Stimulated activated CD4-positive, alpha-beta T cell treated with anti-CD3 and anti-CD28 coated beads, TNF-alpha, amount 100 ng/mL, for 48 hours (primary cell): ENCODE measurements around the gene TRIM36.

Source experiments
- DNase-seq, 3 donors: peaks; one replicate each; pipeline ENCODE4 v3.0.0-alpha.2; 2020; ENCODE audit warnings: low read depth in 3 of 3

Gene TRIM36

GRCh38 chr5:115169487-115170133 lies at the start of gene TRIM36:
TSS of gene TRIM36 (minus strand) at chr5:115169908. CDS start at chr5:115169634, 274 bp downstream.
- DNase-seq: peak; percentile 81 to 92 (median 85)

- DNase-seq: no peak
Observed at GRCh38 chr5:115214541-115214940, 44.8 kb upstream of the TRIM36 start.

- DNase-seq: peak; percentile 16 to 38 (median 20)
Observed at GRCh38 chr5:115209279-115209678, 39.6 kb upstream of the TRIM36 start.

GRCh38 chr5:115202952-115203351 lies 33.2 kb upstream of the TRIM36 start:
- no peak for DNase-seq

- no peak for DNase-seq
Observed at GRCh38 chr5:115196161-115196560, 26.5 kb upstream of the TRIM36 start.

GRCh38 chr5:115194676-115195075 lies 25.0 kb upstream of the TRIM36 start:
- no peak for DNase-seq

- no peak for DNase-seq
Observed at GRCh38 chr5:115193295-115193694, 23.6 kb upstream of the TRIM36 start.

- DNase-seq: no peak
Observed at GRCh38 chr5:115192098-115192497, 22.4 kb upstream of the TRIM36 start.

GRCh38 chr5:115191474-115192031 lies 21.8 kb upstream of the TRIM36 start:
- DNase-seq: no peak

GRCh38 chr5:115190388-115190787 lies 20.7 kb upstream of the TRIM36 start:
- DNase-seq: no peak

GRCh38 chr5:115189866-115190265 lies 20.2 kb upstream of the TRIM36 start:
- no peak for DNase-seq

GRCh38 chr5:115186794-115187193 lies 17.1 kb upstream of the TRIM36 start:
- DNase-seq: no peak

GRCh38 chr5:115184770-115185169 lies 15.1 kb upstream of the TRIM36 start:
- DNase-seq: no peak

- DNase-seq: no peak
Observed at GRCh38 chr5:115181757-115182156, 12.0 kb upstream of the TRIM36 start.

GRCh38 chr5:115180165-115180709 lies 10.5 kb upstream of the TRIM36 start:
- peak in 1 of 3 donors; percentile 5 for DNase-seq

GRCh38 chr5:115179394-115180164 lies 9.9 kb upstream of the TRIM36 start:
- DNase-seq: no peak

GRCh38 chr5:115179030-115179393 lies 9.3 kb upstream of the TRIM36 start:
- no peak for DNase-seq

- no peak for DNase-seq
Observed at GRCh38 chr5:115170929-115171510, 1.3 kb upstream of the TRIM36 start.

- DNase-seq: no peak
Observed at GRCh38 chr5:115170134-115170928, 623 bp upstream of the TRIM36 start.

- no peak for DNase-seq
Observed at GRCh38 chr5:115168829-115169486, 750 bp downstream of the TRIM36 start.
